BJ (cell line): ENCODE results near the gene GP1BA. TPM values are rescaled to one million over a fixed set of nuclear protein-coding genes. Genes with fewer than 3 reads are reported as not detected.

Source experiments
- CTCF ChIA-PET: fragments of 350-600 bp; formaldehyde crosslinking; extraction: SDS; loops from one replicate; lab custom pipeline; 2021; ENCODE audit warnings: antibody characterized with exemption, inconsistent platforms; lab: Yijun Ruan, JAX
- POLR2A ChIA-PET: fragments of 300-600 bp; sonication (Branson Sonifier 250); formaldehyde crosslinking; extraction: SDS; loops from one replicate; lab custom pipeline; 2021; ENCODE audit warnings: antibody characterized with exemption; lab: Charles Lee
- DNase-seq: peaks from one replicate; pipeline ENCODE4 v3.0.0-alpha.2; 2011; ENCODE audit warnings: low read depth
- H3K27me3 ChIP-seq: 2 replicates; pipeline ENCODE4 v1.6.0; 2011; ENCODE audit warnings: low read length; ENCODE audit not compliant: control insufficient read depth, insufficient read depth
- H3K36me3 ChIP-seq: 2 replicates; pipeline ENCODE4 v1.5.1; 2011; ENCODE audit warnings: low read length; ENCODE audit not compliant: control insufficient read depth, insufficient read depth
- H3K4me3 ChIP-seq: 2 replicates; pipeline ENCODE4 v1.5.1; 2011; ENCODE audit warnings: low read depth, mild to moderate bottlenecking, control low read depth, low read length
- CTCF ChIP-seq: IDR thresholded peaks from 2 replicates; pipeline ENCODE4 v1.5.1; 2011; ENCODE audit warnings: low read depth, mild to moderate bottlenecking, control low read depth, inconsistent platforms, low read length, moderate library complexity; ENCODE audit not compliant: insufficient read depth
- polyA plus RNA-seq: library from polyadenylated mRNA; depleted of rRNA; stranded (reverse); fragments of >200 nt; gene quantifications from 2 replicates; pipeline ENCODE4 v1.2.3, GENCODE V29; 2011; rRNA removed
- small RNA-seq: library from RNA; depleted of rRNA; stranded (forward); fragments of <200 nt; gene quantifications from one replicate; pipeline ENCODE3, GENCODE V24; 2012; ENCODE audit warnings: low replicate concordance, low read depth; ENCODE audit not compliant: insufficient read length

Gene GP1BA
- polyA plus RNA-seq, 1 experiment, result not detected

GRCh38 chr17:4980644-4981216 is 48.7 kb downstream of the GP1BA start:
- no peak overlapping the region for H3K4me3 ChIP-seq
- DNase-seq, result no peak
- peaks cover 20% of the 10 kb centered on the region for H3K36me3 ChIP-seq
- ChIA-PET POLR2A (no interaction called here), CTCF (interaction anchor here (0.6 to 2.7 kb wide), 16 partner anchors 8 to 412 kb away, joined by 3 to 40 read pairs (median 4); partner anchors contain the start of genes INCA1, KIF1C, RNF167 and SLC25A11)
- H3K27me3 ChIP-seq, result no peaks in the 10 kb centered on the region
- TF ChIP-seq CTCF, result peak; percentile 66

- ChIA-PET POLR2A (no interaction called here), CTCF (no interaction called here)
- no peak for DNase-seq
- H3K27me3 ChIP-seq, result no peaks in the 10 kb centered on the region
- TF ChIP-seq CTCF, result no peak
- H3K36me3 ChIP-seq, result peaks cover 17% of the 10 kb centered on the region
- no peak overlapping the region for H3K4me3 ChIP-seq
Observed at GRCh38 chr17:4982305-4982704, 50.2 kb downstream of the GP1BA start.

Small RNA genes lying within 50 kb of the gene (small RNA-seq; reads per million reads assigned to genes)
- gene MIR6864, result 0.63 reads per million
- not detected for gene MIR6865

Other genes starting within 250 kb of the GP1BA start
- gene PELP1, start 228.1 kb upstream of the GP1BA start, polyA plus RNA-seq, result 5.1 and 13.9 TPM in 2 replicates
- 8.5 and 10.7 TPM in 2 replicates for gene ARRB2, start 221.6 kb upstream of the GP1BA start, polyA plus RNA-seq
- 27.5 and 31.2 TPM in 2 replicates for gene MED11, start 200.8 kb upstream of the GP1BA start, polyA plus RNA-seq
- 0.13 TPM in 1 of 2 replicates, not detected in the other for gene ZMYND15, start 192.4 kb upstream of the GP1BA start, polyA plus RNA-seq
- 2.2 and 3.3 TPM in 2 replicates for gene CXCL16, start 192.3 kb upstream of the GP1BA start, polyA plus RNA-seq
- gene TM4SF5, start 160.4 kb upstream of the GP1BA start, polyA plus RNA-seq, result not detected in 2 replicates
- gene VMO1, start 145.9 kb upstream of the GP1BA start, polyA plus RNA-seq, result 0.27 and 0.92 TPM in 2 replicates
- gene GLTPD2, start 143.3 kb upstream of the GP1BA start, polyA plus RNA-seq, result not detected in 2 replicates
- 222 and 289 TPM in 2 replicates for gene PSMB6, start 136.1 kb upstream of the GP1BA start, polyA plus RNA-seq
- gene PLD2, start 125.1 kb upstream of the GP1BA start, polyA plus RNA-seq, result 24.0 and 34.1 TPM in 2 replicates
- 32.6 and 69.1 TPM in 2 replicates for gene MINK1, start 98.9 kb upstream of the GP1BA start, polyA plus RNA-seq
- 3.3 and 4.5 TPM in 2 replicates for gene C17orf107, start 32.7 kb upstream of the GP1BA start, polyA plus RNA-seq
- 0.18 and 0.36 TPM in 2 replicates for gene CHRNE, start 29.2 kb upstream of the GP1BA start, polyA plus RNA-seq
- 38.5 and 70.7 TPM in 2 replicates for gene SLC25A11, start 7.8 kb downstream of the GP1BA start, polyA plus RNA-seq
- 69.9 and 73.5 TPM in 2 replicates for gene RNF167, start 8.0 kb downstream of the GP1BA start, polyA plus RNA-seq
- 1,656 and 1,791 TPM in 2 replicates for gene PFN1, start 16.3 kb downstream of the GP1BA start, polyA plus RNA-seq
- gene ENO3, start 18.8 kb downstream of the GP1BA start, polyA plus RNA-seq, result 3.8 and 5.9 TPM in 2 replicates
- 85.3 and 85.8 TPM in 2 replicates for gene SPAG7, start 35.5 kb downstream of the GP1BA start, polyA plus RNA-seq
- 40.6 and 65.6 TPM in 2 replicates for gene CAMTA2, start 55.4 kb downstream of the GP1BA start, polyA plus RNA-seq
- 0.55 and 1.3 TPM in 2 replicates for gene INCA1, start 65.2 kb downstream of the GP1BA start, polyA plus RNA-seq
- 72.8 and 81.6 TPM in 2 replicates for gene KIF1C, start 65.7 kb downstream of the GP1BA start, polyA plus RNA-seq
- gene SLC52A1, start 103.1 kb downstream of the GP1BA start, polyA plus RNA-seq, result 0.13 and 0.23 TPM in 2 replicates
- 2.0 and 3.7 TPM in 2 replicates for gene ZFP3, start 146.2 kb downstream of the GP1BA start, polyA plus RNA-seq
- 3.1 and 4.4 TPM in 2 replicates for gene ZNF232, start 179.6 kb downstream of the GP1BA start, polyA plus RNA-seq
- 0.01 TPM in 1 of 2 replicates, not detected in the other for gene USP6, start 183.8 kb downstream of the GP1BA start, polyA plus RNA-seq